Keratinocyte (primary cell): Measurements from ENCODE around the gene CCDC32.

Experiments
- CTCF ChIP-seq, 3 experiments: IDR thresholded peaks in 1 of 3; conservative IDR thresholded peaks in 1 of 3; optimal IDR thresholded peaks in 1 of 3; 2 replicates in 2 of 3; 3 replicates in 1 of 3; pipeline versions ENCODE3 to v1.5.1; 2011; ENCODE audit warnings: low read length in 3 of 3, mild to moderate bottlenecking in 3 of 3, moderate library complexity in 2 of 3, control low read depth in 1 of 3, inconsistent platforms in 1 of 3; ENCODE audit not compliant: insufficient read depth in 2 of 3; ENCODE audit errors: extremely low read depth in 1 of 3
- EZH2 ChIP-seq: IDR thresholded peaks from one replicate; pipeline ENCODE4 v1.6.1; 2012; ENCODE audit warnings: inconsistent platforms, mild to moderate bottlenecking, low read length, moderate library complexity

GRCh38 chr15:40511472-40512133 is 53.2 kb downstream of the CCDC32 start:
- TF ChIP-seq CTCF (optimal IDR thresholded peaks at IDR 0.05 in 1 of 3, IDR thresholded peaks at IDR 0.05 in 1 of 3, conservative IDR thresholded peaks at IDR 0.05 in 1 of 3; ENCODE audit: extremely low read depth in 1 of 3, insufficient read depth in 2 of 3, low read length in 3 of 3) (no peak), EZH2 (no peak)
